C4-2B (cell line): Measurements from ENCODE around the gene HACL1.

Experiments
- ZFX ChIP-seq: fragments of 450-650 bp; IDR thresholded peaks from 2 replicates; pipeline ENCODE4 v1.6.1; 2017
- TF ChIP-seq, protein P1 (sequence below): fragments of 450-650 bp; conservative IDR thresholded peaks from 2 replicates; pipeline ENCODE4 v1.5.1; 2017; ENCODE audit warnings: mild to moderate bottlenecking

DNA sequence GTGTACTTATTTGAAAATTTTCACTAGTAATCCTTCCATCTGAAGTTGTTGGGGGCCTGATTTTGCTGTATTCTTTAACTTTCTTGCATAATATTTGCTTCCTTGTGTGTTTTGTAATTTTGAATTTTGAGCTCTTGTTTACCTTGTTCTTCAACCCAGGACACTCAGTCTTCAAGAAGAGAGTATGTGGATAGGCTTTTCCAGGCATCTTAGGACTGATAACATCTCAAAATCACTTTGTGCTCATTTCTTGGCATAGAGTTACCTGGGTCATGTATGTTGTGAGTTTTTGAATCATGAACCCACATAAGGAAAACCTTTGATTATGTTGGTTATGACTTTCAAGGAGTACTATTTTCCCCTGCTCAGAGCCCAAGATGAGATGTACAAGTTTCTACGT is 13.6 kb upstream of the HACL1 start:
- TF ChIP-seq, protein P1, sequence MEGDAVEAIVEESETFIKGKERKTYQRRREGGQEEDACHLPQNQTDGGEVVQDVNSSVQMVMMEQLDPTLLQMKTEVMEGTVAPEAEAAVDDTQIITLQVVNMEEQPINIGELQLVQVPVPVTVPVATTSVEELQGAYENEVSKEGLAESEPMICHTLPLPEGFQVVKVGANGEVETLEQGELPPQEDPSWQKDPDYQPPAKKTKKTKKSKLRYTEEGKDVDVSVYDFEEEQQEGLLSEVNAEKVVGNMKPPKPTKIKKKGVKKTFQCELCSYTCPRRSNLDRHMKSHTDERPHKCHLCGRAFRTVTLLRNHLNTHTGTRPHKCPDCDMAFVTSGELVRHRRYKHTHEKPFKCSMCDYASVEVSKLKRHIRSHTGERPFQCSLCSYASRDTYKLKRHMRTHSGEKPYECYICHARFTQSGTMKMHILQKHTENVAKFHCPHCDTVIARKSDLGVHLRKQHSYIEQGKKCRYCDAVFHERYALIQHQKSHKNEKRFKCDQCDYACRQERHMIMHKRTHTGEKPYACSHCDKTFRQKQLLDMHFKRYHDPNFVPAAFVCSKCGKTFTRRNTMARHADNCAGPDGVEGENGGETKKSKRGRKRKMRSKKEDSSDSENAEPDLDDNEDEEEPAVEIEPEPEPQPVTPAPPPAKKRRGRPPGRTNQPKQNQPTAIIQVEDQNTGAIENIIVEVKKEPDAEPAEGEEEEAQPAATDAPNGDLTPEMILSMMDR, result no peak
- TF ChIP-seq ZFX, result no peak
